Measurements from ENCODE around the gene CMIP. TPM values are rescaled to one million over a fixed set of nuclear protein-coding genes. Genes with fewer than 3 reads are reported as not detected.

CMIP gene
- total RNA-seq, 1 experiment from 2014 or later: 48.2 TPM

GRCh38 chr16:81755915-81756614 lies 311.5 kb downstream of the CMIP start:
- H3K79me2 ChIP-seq (ENCODE audit: insufficient read depth, low read length): peaks cover 3% of the 10 kb centered on the region; the same call in 1 of the 2 replicates
- no peak overlapping the region for H2AK5ac ChIP-seq (ENCODE audit: insufficient read length, low read length)
- H3K27me3 ChIP-seq (ENCODE audit: insufficient read depth, low read length): no peaks in the 10 kb centered on the region
- DNase-seq: no peak
- Mint-ChIP-seq H3K9me3 (no peaks in the 10 kb centered on the region), H3K36me3 (ENCODE audit: insufficient read depth in 1 of 3, low read depth in 3 of 3) (no peaks in the 10 kb centered on the region), H3K27ac (peak overlapping the region in 1 of 3 experiments; percentile 19; a peak in 1 of 7 replicates), H3K27me3 (ENCODE audit: low read depth) (no peaks in the 10 kb centered on the region; the same call in 1 of the 2 replicates), H3K4me3 (no peak overlapping the region), H3K4me1 (no peaks in the 10 kb centered on the region)
- H4K91ac ChIP-seq (ENCODE audit: insufficient read length, low read depth, low read length): no peak overlapping the region
- peaks cover 5% of the 10 kb centered on the region for H4K20me1 ChIP-seq (ENCODE audit: control insufficient read depth, insufficient read depth, insufficient read length)
- H3K4me1 ChIP-seq (ENCODE audit: insufficient read depth, low read length): no peaks in the 10 kb centered on the region
- H4K8ac ChIP-seq (replicated peaks; ENCODE audit: insufficient read length, low read depth, low read length): no peak overlapping the region
- H2BK20ac ChIP-seq (ENCODE audit: low read depth, low read length, poor library complexity, severe bottlenecking): no peak overlapping the region
- H3T11ph ChIP-seq (ENCODE audit: low read length): no peak overlapping the region
- no peak overlapping the region for H3K4ac ChIP-seq (ENCODE audit: low read depth, low read length)
- H2BK12ac ChIP-seq (ENCODE audit: insufficient read length, low read depth, low read length): no peak overlapping the region
- no peak overlapping the region for H3K18ac ChIP-seq (ENCODE audit: insufficient read length, low read depth, low read length)
- no peak overlapping the region for H3K9ac ChIP-seq (ENCODE audit: extremely low read depth, insufficient read length, low read length)
- no peak overlapping the region for H3K27ac ChIP-seq (ENCODE audit: insufficient read length, low read depth, low read length)
- no peak overlapping the region for H2BK5ac ChIP-seq (ENCODE audit: insufficient read length, low read length)
- no peaks in the 10 kb centered on the region for H3K79me1 ChIP-seq (ENCODE audit: insufficient read depth, low read depth, low read length, poor library complexity, severe bottlenecking)
- TF ChIP-seq CTCF (conservative IDR thresholded peaks at IDR 0.05): no peak
- no CpG with 5 or more reads among the region's 13 CpGs for WGBS (ENCODE audit: extremely low coverage, insufficient read length, low lambda C conversion rate)
- H3K56ac ChIP-seq (ENCODE audit: insufficient read length, low read depth, low read length): no peak overlapping the region
- H2AFZ ChIP-seq (ENCODE audit: low read length): no peak overlapping the region
- H2BK120ac ChIP-seq (ENCODE audit: low read depth, low read length, poor library complexity, severe bottlenecking): no peak overlapping the region
- H3K14ac ChIP-seq (ENCODE audit: insufficient read depth, low read length): no peak overlapping the region; the same call in 1 of the 2 replicates
- H4K5ac ChIP-seq (ENCODE audit: insufficient read length, low read depth, low read length): no peak overlapping the region
- H3K4me2 ChIP-seq (ENCODE audit: insufficient read depth, insufficient read length, low read length): no peak overlapping the region
- no peaks in the 10 kb centered on the region for H3K9me3 ChIP-seq (ENCODE audit: control insufficient read depth, low read depth, low read length)
- no peak overlapping the region for H2BK15ac ChIP-seq (ENCODE audit: low read depth, low read length)
- no peaks in the 10 kb centered on the region for H3K23me2 ChIP-seq (ENCODE audit: insufficient read length, low read depth, low read length, poor library complexity, severe bottlenecking)
- no peak overlapping the region for H3K23ac ChIP-seq (ENCODE audit: insufficient read length, low read depth, low read length)

Measured in H9 (cell line).